Neutrophil (primary cell): ENCODE results near the gene VWA5A.
A peak's percentile ranks its signal among the peaks of the same experiment; 100 is the strongest.

ENCODE experiments used
- H3K27ac ChIP-seq: fragments of 200-600 bp; sonication (generic); 2 replicates; pipeline ENCODE4 v1.5.1; 2016; ENCODE audit warnings: mild to moderate bottlenecking, moderate library complexity
- H3K27me3 ChIP-seq: fragments of 200-600 bp; sonication (generic); 2 replicates; pipeline ENCODE4 v1.6.0; 2016; ENCODE audit warnings: mild to moderate bottlenecking
- H3K36me3 ChIP-seq: fragments of 200-600 bp; sonication (generic); 2 replicates; pipeline ENCODE4 v1.5.1; 2017
- H3K4me1 ChIP-seq, 2 experiments: fragments of 200-600 bp in 1 of 2; sonication (generic) in 1 of 2; 1 replicate in 1 of 2; 2 replicates in 1 of 2; pipeline versions ENCODE4 v1.5.1 to v1.6.1; 2013 to 2016; ENCODE audit warnings: low read depth in 1 of 2, low read length in 1 of 2, mild to moderate bottlenecking in 1 of 2, moderate library complexity in 1 of 2; ENCODE audit not compliant: control insufficient read depth in 1 of 2, insufficient read depth in 1 of 2
- H3K4me3 ChIP-seq, 2 experiments: fragments of 200-600 bp in 1 of 2; sonication (generic) in 1 of 2; 1 replicate in 1 of 2; 2 replicates in 1 of 2; pipeline ENCODE4 v1.5.1; 2013 to 2016; ENCODE audit warnings: low read depth in 1 of 2, low read length in 1 of 2, mild to moderate bottlenecking in 1 of 2, moderate library complexity in 1 of 2
- H3K9me3 ChIP-seq: fragments of 200-600 bp; sonication (generic); 2 replicates; pipeline ENCODE4 v1.5.1; 2016
- TF ChIP-seq, protein P1 (sequence below): fragments of 200-600 bp; sonication (generic); IDR thresholded peaks from 2 replicates; pipeline ENCODE4 v1.5.1; 2016; ENCODE audit warnings: antibody characterized with exemption

Gene VWA5A

DNA sequence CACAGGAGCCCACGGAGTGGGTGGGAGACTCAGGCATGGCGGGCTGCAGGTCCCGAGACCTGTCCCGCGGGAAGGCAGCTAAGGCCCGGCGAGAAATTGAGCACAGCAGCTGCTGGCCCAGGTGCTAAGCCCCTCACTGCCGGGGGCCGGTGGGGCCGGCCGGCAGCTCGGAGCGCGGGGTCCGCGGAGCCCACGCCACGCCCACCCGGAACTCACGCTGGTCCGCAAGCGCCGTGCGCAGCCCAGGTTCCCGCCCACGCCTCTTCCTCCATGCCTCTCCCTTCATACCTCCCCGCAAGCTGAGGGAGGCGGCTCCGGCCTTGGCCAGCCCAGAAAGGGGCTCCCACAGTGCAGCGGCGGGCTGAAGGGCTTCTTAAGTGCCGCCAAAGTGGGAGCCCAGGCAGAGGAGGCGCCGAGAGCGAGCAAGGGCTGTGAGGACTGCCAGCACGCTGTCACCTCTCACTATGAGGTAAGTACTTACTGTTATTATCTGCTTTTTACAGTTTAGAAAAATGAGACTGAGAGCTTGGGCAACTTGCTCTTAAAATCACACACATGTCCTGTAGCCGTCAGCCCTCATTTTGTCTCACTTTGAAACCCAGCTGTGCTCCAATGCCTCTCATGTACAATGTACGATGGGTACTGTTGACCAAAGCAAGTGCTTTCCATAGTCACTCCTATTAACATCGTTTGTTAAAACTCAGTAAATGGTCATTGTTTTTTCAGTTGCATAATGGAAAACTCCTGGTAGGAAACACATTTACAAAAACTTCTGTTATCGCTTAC lies 55.7 kb downstream of the VWA5A start:
- no peaks in the 10 kb centered on the region for H3K9me3 ChIP-seq
- H3K4me1 ChIP-seq: no peaks in the 10 kb centered on the region

DNA sequence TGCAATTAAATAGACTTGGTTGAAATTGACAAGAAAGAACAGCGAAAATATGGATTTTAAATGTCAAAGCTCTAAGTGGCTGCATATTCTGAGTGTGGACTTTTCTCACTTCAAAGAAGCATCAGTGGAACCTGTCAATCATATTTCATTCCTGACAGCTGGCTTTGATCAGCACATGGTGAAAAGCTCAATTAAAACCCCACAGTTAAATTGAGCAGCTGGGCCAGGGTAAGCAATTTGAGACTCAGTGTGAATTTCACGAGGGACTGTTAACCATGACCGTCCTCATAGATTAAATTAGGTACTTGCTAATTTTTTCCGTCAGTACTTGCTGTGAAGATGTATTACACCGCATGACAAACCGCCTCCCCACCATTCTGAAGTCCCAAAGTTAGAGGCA lies 56.9 kb downstream of the VWA5A start:
- no peak overlapping the region for H3K4me3 ChIP-seq
- H3K4me1 ChIP-seq: peaks cover 2 to 5% of the 10 kb centered on the region in 2 experiments
- H3K9me3 ChIP-seq: no peaks in the 10 kb centered on the region
- TF ChIP-seq, protein P1, sequence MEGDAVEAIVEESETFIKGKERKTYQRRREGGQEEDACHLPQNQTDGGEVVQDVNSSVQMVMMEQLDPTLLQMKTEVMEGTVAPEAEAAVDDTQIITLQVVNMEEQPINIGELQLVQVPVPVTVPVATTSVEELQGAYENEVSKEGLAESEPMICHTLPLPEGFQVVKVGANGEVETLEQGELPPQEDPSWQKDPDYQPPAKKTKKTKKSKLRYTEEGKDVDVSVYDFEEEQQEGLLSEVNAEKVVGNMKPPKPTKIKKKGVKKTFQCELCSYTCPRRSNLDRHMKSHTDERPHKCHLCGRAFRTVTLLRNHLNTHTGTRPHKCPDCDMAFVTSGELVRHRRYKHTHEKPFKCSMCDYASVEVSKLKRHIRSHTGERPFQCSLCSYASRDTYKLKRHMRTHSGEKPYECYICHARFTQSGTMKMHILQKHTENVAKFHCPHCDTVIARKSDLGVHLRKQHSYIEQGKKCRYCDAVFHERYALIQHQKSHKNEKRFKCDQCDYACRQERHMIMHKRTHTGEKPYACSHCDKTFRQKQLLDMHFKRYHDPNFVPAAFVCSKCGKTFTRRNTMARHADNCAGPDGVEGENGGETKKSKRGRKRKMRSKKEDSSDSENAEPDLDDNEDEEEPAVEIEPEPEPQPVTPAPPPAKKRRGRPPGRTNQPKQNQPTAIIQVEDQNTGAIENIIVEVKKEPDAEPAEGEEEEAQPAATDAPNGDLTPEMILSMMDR: no peak
- no peaks in the 10 kb centered on the region for H3K27me3 ChIP-seq
- no peaks in the 10 kb centered on the region for H3K36me3 ChIP-seq
- no peak overlapping the region for H3K27ac ChIP-seq

More for the DNA sequence above, 55.7 kb downstream of the VWA5A start:
- TF ChIP-seq, protein P1: no peak
- H3K36me3 ChIP-seq: no peaks in the 10 kb centered on the region
- no peaks in the 10 kb centered on the region for H3K27me3 ChIP-seq
- no peak overlapping the region for H3K27ac ChIP-seq
- H3K4me3 ChIP-seq: no peak overlapping the region

DNA sequence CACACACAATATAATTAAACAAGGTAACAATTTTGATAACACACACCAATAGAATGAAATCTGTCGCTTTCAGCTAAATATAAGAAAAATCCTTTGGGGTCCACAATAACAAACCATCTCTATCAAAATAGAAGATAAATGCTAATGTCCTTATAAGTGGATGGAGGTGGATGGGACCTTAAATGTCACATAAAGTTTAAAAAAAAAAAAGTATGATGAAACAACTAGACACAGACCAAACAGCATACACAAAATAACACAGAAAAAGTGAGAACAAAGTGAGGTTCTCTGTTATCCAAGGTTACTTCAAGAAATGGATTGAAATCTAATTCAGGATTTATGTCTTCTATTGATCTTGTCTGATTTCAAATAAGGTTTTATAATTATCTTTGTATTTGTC lies 57.3 kb downstream of the VWA5A start:
- Histone ChIP-seq H3K4me3 (no peak overlapping the region), H3K9me3 (no peaks in the 10 kb centered on the region), H3K27ac (no peak overlapping the region), H3K27me3 (no peaks in the 10 kb centered on the region), H3K36me3 (no peaks in the 10 kb centered on the region), H3K4me1 (peaks cover 2 to 10% of the 10 kb centered on the region in 2 experiments)
- TF ChIP-seq, protein P1: no peak

DNA sequence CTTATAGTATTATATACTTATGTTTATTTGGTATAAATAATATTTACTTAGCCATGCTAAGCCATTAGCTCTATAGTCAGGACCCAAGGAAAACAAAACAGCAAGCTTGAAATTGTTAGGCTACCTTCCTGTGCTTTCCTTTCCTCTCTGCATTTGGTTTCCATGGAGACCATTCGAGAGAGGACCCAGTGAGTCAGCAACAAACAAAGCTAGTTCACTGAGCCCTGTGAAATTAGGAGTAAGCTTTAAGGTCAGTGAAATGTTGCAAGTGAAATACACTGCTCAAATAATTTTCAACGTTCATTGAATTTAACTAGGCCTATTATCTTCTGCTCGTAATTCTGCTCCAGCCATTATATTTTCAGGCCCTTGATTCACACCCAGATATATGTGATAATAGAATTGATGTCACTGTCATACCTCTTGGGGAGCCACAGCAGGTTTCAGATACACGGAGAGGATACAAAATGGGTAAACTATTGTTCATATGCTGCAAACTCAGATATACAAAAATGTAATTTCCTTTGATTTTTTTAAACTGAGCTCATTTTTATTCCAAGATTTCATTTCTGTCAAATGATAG lies 58.8 kb downstream of the VWA5A start:
- Histone ChIP-seq H3K4me3 (no peak overlapping the region), H3K36me3 (no peaks in the 10 kb centered on the region), H3K4me1 (peaks cover 2 to 15% of the 10 kb centered on the region in 2 experiments), H3K27me3 (no peaks in the 10 kb centered on the region), H3K9me3 (no peaks in the 10 kb centered on the region), H3K27ac (no peak overlapping the region)
- TF ChIP-seq, protein P1: no peak

DNA sequence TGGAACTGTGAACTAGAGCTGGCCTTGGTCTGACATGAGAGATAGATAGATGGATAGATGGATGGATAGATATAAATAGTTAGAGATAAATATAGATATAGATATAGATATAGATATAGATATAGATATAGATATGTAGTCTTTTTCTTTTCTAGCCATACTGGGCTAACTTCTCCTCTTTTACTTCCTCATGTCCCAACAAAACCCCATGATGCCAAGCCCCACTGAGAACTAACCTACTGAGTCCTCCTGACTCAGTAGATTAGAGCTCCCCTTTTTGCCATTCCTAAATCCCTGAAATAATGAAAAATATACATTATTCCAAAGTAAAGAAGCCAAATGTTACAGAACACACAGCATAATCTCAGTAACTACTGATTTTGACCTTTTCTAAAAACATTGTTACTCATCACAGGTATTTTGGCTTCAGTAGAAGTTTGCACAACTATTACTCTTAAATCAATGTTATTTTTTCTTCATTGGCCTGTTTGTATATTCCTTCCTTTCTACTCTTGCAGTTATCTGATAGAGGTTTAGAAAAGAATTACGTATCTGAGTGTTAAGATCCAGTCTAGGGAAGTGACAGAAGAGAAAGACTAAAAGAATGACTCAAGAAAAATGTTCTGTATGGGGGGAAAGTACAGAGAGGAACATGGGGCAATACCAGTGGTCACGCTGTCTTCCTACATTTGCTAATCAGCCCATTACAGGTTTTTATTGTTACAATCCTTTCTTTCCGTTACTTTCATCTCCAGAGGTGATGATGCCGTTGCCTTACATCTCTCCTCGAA lies 61.9 kb downstream of the VWA5A start:
- TF ChIP-seq, protein P1: no peak
- peak overlapping the region; percentile 0 for H3K27ac ChIP-seq
- H3K4me1 ChIP-seq: peaks cover 2 to 20% of the 10 kb centered on the region in 2 experiments
- H3K9me3 ChIP-seq: no peaks in the 10 kb centered on the region
- no peaks in the 10 kb centered on the region for H3K36me3 ChIP-seq
- H3K27me3 ChIP-seq: no peaks in the 10 kb centered on the region
- H3K4me3 ChIP-seq: no peak overlapping the region
